Body of pancreas (tissue), 4 donors: Measurements from ENCODE around the gene SCO2. TPM values are rescaled to one million over a fixed set of nuclear protein-coding genes. Genes with fewer than 3 reads are reported as not detected.

Experiments
- ATAC-seq: fragments of 150-250 bp; one replicate; pipeline ENCODE4 v1.9.1; 2016
- DNase-seq, 4 donors: peaks; one replicate each; pipeline ENCODE4 v3.0.0-alpha.2; 2019
- H3K27ac ChIP-seq, 4 donors: fragments of 200-600 bp; sonication (generic); 1 replicate in 3 of 4; 2 replicates in 1 of 4; pipeline versions ENCODE4 v1.5.1 to v1.6.1; 2016 to 2019; ENCODE audit warnings: mild to moderate bottlenecking in 1 of 4, mixed read lengths in 1 of 4, moderate library complexity in 1 of 4
- H3K27me3 ChIP-seq, 2 donors: fragments of 200-600 bp; sonication (generic); one replicate each; pipeline ENCODE4 v1.6.0; 2016; ENCODE audit warnings: mild to moderate bottlenecking in 1 of 2
- H3K36me3 ChIP-seq, 2 donors: fragments of 200-600 bp; sonication (generic); replicated peaks in 1 of 2; 2 replicates each; pipeline ENCODE4 v1.5.1; 2016; ENCODE audit warnings: low read depth in 2 of 2; ENCODE audit not compliant: insufficient read depth in 1 of 2
- H3K4me1 ChIP-seq: fragments of 200-600 bp; sonication (generic); one replicate; pipeline ENCODE4 v1.6.0; 2016
- H3K4me3 ChIP-seq, 2 donors: fragments of 200-600 bp; sonication (generic); 1 replicate in 1 of 2; 2 replicates in 1 of 2; pipeline ENCODE4 v1.5.1; 2016 to 2019
- H3K9me3 ChIP-seq, 3 donors: fragments of 200-600 bp; sonication (generic); 1 replicate in 2 of 3; 2 replicates in 1 of 3; pipeline ENCODE4 v1.5.1; 2016
- CTCF ChIP-seq, 7 experiments: fragments of 450-650 bp in 4 of 7; fragments of 200-600 bp in 3 of 7; sonication (generic) in 3 of 7; IDR thresholded peaks; one replicate each; pipeline ENCODE4 v1.5.1; 2016 to 2019; ENCODE audit warnings: antibody characterized with exemption in 7 of 7
- POLR2A ChIP-seq, 3 donors: fragments of 450-650 bp; IDR thresholded peaks; one replicate each; pipeline ENCODE4 v1.6.1; 2016; ENCODE audit warnings: antibody characterized with exemption in 3 of 3, mild to moderate bottlenecking in 2 of 3
- WGBS, 2 donors: methylation state at CpG; one replicate each; pipeline ENCODE4 v1.1.5; 2017; 5-methylcytosine and 5-hydroxymethylcytosine counted together
- intact Hi-C: fragments of 100-400 bp; cut with DNase I; formaldehyde crosslinking; loops from one replicate; pipeline ENCODE4 v1.15.1; 2023
- total RNA-seq, 2 donors: library from RNA; depleted of rRNA; stranded (reverse); fragments of >200 nt; gene quantifications; one replicate each; pipeline ENCODE4 v1.1.0, GENCODE V29; 2016

The SCO2 gene
- total RNA-seq, 2 donors from 2014 or later, result 1.6 TPM; not detected in 1

GRCh38 chr22:50488886-50489285 is 36.5 kb downstream of the SCO2 start:
- H3K36me3 ChIP-seq, result no peaks in the 10 kb centered on the region
- H3K4me1 ChIP-seq, result peaks cover 27% of the 10 kb centered on the region
- TF ChIP-seq POLR2A (IDR thresholded peaks at IDR 0.05) (no peak), CTCF (IDR thresholded peaks at IDR 0.05) (no peak)
- WGBS, 2 donors, result 80 to 85% methylated on average over 14 to 17 of the region's 19 CpGs
- H3K27ac ChIP-seq, result no peak overlapping the region
- intact Hi-C loops, result no loop called here
- ATAC-seq (no peak), DNase-seq (no peak)
- H3K4me3 ChIP-seq, result no peak overlapping the region
- no peaks in the 10 kb centered on the region for H3K27me3 ChIP-seq
- H3K9me3 ChIP-seq, result no peaks in the 10 kb centered on the region

- intact Hi-C loops, result no loop called here
- ATAC-seq, result no peak
- TF ChIP-seq CTCF (IDR thresholded peaks at IDR 0.05), result no peak
- no peak for TF ChIP-seq POLR2A (IDR thresholded peaks at IDR 0.05)
- Histone ChIP-seq H3K9me3 (no peaks in the 10 kb centered on the region), H3K27me3 (no peaks in the 10 kb centered on the region), H3K4me1 (peaks cover 34% of the 10 kb centered on the region), H3K4me3 (no peak overlapping the region), H3K36me3 (no peaks in the 10 kb centered on the region), H3K27ac (no peak overlapping the region)
- 78 to 90% methylated on average over 7 to 13 of the region's 18 CpGs for WGBS, 2 donors
- DNase-seq, result no peak
Observed at GRCh38 chr22:50488006-50488677, 37.3 kb downstream of the SCO2 start.

- Histone ChIP-seq H3K4me1 (peaks cover 41% of the 10 kb centered on the region), H3K9me3 (no peaks in the 10 kb centered on the region), H3K27ac (no peak overlapping the region), H3K36me3 (no peaks in the 10 kb centered on the region), H3K4me3 (no peak overlapping the region), H3K27me3 (no peaks in the 10 kb centered on the region)
- ATAC-seq (no peak), DNase-seq (no peak)
- TF ChIP-seq CTCF (IDR thresholded peaks at IDR 0.05) (no peak), POLR2A (IDR thresholded peaks at IDR 0.05) (no peak)
- 85 to 91% methylated on average over 12 to 20 of the region's 23 CpGs for WGBS, 2 donors
- intact Hi-C loops, result no loop called here
Observed at GRCh38 chr22:50487290-50488005, 38.0 kb downstream of the SCO2 start.

GRCh38 chr22:50486561-50487289 is 38.7 kb downstream of the SCO2 start, which contains the start of gene MIOX:
Gene MIOX, plus strand, starts transcription at chr22:50486859. Its CDS starts 39 bp downstream, at chr22:50486898.
- DNase-seq, result no peak
- TF ChIP-seq CTCF (IDR thresholded peaks at IDR 0.05), result no peak
- TF ChIP-seq POLR2A (IDR thresholded peaks at IDR 0.05), result no peak
- Histone ChIP-seq H3K27me3 (no peaks in the 10 kb centered on the region), H3K9me3 (no peaks in the 10 kb centered on the region), H3K36me3 (no peaks in the 10 kb centered on the region), H3K4me3 (no peak within 1 kb of the TSS), H3K27ac (peak within 1 kb of the TSS; percentile 81 to 91 (median 84)), H3K4me1 (peaks cover 48% of the 10 kb centered on the region)
- intact Hi-C loops, result no loop called here
- ATAC-seq, result no peak
- 73 to 76% methylated on average over 7 to 22 of the region's 23 CpGs for WGBS, 2 donors
